ENCODE data around the gene CERK.

CERK gene

DNA sequence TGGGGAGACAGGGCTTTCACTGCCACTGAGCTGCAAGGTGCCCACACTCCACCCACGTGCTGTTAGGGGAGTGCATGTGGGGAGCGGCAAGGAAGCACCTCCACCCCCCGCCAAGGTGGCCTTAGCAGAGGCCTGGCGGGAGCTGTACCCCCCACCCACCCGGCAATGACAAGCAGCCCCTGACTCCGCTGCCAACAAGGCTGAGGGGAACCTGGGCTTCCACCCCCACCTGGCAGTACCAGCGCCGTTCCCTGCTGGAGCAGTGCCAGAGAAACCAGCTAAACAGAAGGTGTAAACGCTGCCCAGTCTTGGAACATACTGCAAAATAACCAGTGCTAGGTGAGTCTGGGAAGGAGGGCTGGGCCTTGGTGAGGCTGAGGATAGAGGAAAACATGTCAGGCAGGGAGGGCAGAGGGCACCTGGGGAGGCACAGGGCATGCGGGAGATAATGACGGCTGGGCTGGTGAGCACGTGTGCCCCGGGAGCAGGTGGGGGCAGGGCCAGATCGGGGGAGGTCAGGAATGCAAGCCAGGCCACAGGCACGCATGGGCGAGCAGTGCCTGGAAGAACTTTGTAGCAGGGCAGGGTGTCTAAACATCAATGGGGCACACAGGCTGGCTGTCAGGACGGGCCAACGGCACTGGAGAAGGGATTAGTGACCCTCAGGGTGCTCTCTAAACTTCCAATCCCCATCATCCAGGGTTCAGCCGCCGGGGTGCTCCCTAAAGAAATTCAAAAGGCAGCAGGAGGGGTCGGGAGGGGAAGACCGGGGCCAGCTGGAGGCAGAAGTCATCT is 6.6 kb downstream of the CERK start:
- DNase-seq = no peak

DNA sequence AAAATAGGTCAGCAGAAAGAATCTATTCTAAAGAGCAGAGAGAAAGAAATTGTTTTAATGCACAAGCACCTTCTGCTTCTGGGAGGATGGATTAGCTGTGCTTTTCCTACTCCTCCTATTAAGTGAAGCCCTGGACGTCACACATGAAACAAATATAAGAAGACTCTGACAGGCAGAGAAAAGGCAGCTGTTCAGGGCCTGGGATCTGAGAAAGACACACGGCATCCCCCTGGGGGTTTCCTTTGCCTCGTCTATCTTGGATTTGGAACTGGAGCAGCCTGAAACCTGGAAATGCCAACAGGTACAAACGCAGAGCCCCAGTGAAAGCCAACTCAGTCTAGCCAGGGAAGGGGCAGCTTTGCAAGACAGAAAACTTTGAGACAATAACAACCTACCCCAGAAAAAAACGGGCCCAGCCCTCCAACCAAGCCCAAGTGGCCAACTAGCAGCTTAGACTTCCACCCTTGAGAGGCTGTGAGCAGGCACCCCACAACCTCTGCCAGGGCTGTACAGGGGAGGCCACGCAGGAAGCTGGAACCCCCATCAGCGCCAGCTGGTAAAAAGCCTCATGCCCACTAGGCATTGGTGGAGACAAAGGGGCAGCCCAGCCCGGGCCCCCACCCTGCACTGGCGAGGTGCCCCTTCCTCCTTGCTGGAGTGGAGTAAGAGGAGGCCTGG is 7.3 kb downstream of the CERK start:
- DNase-seq = no peak

DNA sequence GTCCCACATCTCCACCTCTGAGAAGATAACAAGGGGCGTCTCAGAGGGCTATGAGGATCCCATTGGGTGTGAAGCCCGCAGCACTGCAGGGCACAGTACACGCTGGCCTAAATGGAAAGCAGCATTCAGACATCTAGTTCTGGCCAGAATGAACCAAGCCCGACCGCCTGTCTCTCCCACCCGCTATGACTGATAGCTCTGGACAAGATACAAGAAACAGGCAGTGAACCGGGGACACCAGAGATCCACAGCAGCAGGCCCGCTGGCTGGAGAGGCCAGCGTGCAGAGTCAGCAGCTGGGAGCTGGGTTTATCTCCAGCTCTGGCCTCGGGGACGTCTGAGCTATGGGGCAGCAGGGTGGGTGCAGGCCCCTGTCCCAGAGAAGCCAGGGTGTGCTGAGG is 9.6 kb downstream of the CERK start:
- DNase-seq = no peak

DNA sequence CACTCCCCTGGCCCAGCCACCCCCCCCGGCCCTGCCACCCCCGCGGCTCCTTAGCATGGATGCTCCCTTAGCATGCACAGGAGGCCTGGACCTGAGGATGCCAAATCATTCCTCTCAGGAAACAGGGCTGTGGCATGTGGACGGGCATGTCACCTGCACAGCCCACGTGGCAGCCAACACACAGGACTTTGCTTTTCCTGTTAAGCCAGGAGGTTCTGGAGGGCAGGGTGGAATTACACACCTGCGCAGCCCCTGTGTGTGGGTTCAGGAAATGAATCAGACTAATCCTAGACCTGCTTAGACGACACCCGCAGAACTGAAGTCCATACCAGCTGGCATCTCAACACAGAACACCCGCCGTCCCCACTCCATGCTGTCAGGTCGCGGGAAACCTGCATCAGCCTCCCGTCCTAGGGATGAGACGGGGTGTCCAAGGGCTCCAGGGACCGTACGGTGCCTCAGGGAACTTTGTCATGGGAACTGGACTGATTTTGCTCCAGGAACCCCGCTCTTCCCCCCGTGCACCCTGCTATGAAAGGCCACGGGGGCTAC is 10.2 kb downstream of the CERK start:
- no peak for DNase-seq

DNA sequence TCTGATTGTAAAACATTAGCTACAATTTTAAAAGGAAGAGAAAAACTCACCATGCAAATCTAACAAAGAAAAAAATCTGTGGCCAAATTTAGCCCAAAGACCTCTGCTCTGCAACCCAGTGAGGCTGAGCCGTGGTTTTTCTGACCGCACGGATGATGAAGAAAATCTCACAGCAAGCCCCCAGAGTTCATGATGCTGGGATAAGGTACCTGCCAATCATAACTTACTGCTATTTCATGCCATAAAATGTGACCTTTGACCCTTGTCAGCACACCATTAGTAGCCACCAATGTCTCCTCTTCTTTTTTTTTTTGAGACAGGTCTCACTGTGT is 11.1 kb downstream of the CERK start:
- DNase-seq = no peak

DNA sequence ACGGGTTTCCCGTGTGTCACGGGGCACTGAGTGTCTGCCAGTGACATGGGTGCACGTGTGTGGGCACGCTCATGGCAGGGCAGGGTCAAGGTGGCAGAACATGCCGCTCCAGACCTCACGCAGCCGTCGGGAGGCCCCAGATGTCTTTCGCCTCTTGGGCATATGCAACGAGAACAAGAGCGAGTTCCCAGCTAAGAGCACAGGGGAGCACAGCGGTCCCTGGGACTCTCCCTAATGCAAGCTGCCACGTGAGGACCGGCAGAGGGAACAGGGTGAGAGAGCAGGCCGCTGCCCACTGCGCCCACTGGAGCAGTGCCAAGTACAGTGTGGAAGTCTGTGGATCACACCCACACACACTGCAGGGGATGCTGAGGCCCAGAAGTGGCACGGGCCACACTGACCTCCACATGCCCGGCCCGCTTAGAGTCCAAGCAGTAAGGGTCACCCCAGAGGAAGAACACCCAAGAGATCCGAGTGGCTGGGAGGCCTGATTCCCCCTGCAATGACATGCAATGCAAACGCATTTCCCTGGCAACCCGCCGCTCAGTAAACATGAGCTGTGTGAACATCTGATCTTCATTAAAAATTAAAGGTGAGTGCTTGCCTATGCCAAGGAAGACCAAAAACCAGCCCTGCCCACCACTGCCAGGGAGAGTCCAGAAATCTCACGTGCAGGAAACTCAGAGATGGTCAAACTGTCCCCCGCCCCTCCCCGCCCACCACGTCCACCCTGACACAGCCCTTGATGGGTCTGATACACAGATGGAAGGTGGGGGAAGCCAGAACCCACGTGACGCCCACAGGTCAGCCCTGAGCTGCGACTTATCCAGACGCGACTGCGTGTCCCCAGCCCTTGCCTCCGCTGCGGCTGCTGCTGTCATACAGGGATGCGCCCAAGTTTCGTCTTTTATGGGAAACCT is 11.7 kb downstream of the CERK start:
- DNase-seq = no peak

DNA sequence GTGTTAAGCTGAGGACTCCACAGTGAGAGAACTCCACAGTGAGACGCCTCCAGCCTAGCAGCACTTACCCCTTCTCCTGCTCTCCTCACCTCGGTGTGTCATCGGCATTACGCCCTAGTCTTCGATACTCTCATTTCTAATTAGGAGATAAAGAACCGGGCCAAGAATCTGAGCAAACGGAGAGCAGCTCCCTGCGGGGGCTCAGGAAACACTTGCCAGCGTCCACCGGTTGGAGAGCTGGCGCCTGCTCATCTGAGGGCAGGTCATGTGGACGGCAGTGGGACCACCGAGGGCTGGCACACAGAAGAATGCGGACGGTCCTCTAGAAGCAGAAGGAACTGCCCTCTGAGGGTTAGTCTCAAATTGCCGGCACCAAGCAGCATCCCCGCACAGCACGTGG is 13.0 kb downstream of the CERK start:
- DNase-seq = no peak

DNA sequence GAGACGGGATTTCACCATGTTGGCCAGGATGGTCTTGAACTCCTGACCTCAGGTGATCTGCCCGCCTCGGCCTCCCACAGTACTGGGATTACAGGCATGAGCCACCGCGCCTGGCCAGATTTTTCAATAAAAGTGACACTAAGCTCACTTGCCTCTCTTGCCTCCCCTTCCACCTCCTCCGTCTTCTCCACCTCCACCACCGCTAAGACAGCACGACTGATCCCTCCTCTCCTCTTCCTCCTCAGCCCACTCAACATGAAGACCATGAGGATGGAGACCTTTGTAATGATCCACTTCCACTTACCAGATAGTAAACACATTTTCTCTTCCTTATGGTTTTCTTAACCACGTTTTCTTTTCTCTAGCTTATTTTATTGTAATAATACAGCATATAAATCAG is 14.2 kb downstream of the CERK start:
- no peak for DNase-seq

DNA sequence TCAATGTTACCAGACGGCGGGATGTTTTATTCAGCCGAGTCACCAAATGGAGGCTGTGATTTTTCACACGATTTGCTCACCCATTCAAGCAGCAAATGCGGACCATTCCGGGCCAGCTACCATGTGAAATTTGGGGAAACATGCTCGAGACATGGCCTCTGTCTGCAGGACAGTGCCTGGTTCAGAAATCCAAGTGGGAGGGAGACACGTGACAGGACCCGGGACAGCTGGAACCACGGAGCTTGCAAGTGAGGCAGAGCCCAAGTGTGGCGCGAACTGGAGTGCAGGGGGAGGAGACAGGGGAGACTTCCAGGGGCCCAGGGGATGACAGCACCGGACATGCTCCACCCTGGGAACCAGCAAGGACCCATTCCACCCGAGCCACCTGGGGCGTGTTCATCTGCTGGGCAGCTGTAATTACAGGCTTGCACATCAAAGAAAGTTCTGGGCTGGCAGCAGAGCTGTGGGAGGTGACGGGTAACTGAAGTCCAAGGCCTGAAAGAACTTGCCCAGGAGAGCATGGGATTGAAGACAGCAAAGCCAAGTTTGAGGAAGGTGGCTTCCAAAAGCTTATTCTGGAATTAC is 16.5 kb downstream of the CERK start:
- no peak for DNase-seq

DNA sequence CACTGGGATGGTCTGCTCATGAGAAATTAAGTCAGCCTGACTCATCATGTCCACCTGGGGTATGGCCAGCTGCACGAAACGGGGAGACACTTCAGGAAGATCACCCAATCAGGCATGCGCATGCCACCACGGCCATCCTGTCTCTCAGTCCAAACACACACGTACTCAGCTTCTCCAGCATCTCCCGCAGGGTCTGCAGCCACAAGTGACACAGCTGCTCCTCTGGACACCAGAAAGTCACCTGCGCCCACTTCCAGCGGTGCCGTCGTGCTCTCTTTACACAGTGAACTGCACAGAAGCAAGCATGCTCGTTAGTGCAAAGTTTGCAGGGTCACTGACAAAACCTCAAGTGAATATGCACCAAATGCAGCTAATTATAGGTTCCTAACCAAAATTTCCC is 18.1 kb downstream of the CERK start:
- DNase-seq = no peak

DNA sequence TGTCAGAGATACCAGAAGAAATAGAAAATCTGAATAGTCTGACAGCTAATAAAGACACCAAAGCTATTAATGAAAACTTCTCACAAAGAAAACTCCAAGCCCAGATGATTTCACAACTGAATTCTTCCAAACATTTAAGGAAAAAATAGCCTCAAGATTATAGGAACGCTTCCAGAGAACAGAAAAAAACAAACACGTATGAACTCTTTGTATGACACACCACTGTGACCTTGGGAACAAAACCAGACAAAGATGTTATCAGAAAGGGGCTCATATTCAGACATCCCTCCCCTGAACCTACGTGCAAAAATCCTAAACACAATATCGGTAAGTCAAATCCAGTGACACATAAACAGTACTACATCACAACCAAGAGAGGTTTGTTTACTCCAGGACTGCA is 23.5 kb downstream of the CERK start:
- no peak for DNase-seq

DNA sequence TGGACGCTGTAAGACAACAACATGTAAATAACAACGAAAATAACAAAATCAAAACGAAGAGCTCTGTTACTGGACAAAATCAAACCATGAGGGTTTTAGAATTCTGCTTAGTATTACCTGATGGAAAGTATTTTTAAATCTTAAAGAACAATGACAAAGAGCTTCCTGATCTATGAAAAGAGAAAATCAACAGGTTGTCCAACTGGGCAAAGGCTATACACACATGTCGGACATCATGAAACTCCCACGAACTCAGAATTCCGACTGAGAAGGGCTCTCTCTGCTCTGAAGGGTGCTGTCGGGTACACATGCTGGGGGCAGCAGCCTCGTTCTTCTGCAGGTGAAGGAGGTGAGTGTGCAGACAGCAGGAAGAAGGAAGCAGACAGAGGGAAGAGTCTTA is 25.8 kb downstream of the CERK start:
- DNase-seq = no peak

DNA sequence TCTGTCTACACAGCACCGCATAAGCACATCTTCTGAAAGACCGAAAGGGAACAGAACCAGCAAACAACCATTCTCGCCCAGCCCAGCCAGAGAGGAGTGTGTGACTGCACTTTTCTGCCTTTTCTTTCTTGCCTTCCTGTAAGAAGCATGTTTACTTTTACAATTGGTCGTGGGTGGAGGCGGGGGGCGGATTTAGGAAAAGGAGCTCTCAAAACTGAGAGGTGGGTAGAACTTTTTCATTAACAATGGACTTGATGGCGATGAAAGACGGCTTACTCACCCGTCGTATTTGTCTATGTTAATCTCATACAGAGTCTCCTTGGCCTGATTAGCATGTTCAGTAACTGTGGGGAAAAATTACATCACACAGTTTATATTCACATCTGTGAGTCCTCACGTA is 27.2 kb downstream of the CERK start:
- no peak for DNase-seq

DNA sequence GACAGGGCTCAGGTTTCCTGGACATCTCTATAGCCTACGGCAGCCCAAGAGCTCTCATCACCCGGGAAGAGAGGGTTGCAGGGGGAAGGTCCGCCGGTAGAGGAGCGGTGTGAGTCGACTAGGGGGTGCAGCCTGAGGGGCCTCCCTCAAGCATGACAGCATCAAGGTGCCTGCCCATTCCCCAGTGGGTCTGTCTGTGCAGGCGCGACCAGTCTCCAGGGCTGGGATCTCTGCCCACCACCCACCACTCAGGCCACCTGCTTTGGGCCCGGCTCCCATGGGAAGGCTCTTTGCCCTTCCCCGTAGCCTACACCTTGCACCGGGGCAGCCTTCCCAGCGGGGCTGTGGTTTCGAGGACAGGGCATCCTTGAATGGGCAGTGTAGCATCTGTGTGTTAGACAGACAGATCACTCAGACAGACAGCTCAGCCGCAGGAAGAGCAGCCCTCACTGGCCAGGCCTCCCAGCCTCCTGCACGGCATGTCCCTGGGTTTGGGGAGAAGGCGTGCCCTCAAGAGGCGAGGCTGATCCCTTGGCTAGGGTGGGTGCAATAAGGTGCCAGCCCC is 29.2 kb downstream of the CERK start:
- DNase-seq = no peak

DNA sequence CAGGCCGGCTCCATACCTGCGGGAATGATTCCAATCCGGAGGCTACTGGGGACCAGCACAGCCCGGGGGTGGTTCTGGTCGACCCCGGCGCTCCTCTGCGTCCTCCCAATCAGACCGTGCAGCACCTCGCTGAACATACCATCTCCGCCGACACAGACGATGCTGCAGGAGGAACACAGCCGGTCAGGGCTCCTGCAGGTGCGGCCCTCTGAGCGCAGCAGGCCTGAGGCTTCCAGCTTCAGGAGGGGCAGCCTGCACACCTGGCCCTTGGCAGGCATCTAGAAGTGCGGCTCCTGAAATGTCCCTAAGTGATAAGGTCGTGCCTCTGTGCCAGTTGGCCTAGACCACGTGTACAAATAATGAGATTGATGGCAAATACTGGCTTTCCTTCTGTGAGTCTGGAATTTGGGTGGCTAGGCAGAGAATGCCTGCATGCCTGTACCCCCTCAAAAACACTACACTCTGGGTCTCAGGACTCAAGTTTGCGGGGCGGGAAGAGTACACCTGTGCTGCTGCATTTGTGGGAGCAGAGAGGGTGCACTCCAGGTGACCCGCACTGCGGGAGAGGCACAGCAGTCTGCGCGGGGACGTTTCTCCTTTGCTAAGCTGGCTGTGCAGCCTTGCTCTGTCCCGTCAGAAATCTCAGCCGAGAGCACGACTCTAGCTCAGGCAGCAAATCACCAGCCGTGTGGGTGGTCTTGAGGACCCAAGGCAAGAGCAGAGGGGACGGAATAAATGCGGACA is 30.1 kb downstream of the CERK start:
- DNase-seq = no peak

DNA sequence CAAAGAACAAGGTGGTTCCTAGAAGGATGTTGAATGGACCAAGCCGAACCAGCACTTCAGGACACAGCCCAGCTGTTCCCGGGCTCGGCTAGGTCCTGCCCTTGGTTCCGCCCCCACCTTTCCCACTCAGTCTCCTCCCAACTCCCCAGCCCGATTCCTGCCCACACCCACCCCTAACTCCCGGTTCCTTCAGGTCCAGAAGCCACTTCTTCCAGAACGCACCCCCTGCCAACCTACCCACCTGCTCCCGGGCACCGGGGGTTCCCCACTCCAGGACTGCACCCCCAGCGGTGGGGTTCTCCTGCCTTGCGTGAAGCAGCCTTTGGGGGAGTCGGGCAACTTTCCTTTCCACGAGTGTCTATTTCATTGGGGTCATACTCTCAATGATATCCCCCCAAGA is 30.7 kb downstream of the CERK start:
- no peak for DNase-seq

DNA sequence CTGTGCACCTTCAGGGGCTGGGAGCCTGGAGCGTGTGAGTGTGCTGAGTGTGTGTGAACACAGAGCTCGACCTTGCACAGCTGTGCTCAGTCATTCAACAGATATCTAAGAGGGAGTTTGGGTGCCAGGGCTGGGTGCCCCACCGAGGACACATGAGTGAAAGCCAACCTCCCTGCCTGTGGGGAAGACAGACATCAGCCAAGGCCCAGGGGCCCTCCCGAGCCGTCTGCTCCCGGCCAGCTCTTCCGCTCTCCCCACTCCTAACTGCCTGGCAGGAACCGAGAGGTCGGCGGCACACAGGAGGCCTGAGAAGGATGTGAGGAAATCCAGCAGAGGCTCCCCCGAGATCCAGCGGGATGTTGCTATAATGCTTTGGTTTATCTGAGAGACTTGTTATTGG is 32.0 kb downstream of the CERK start:
- no peak for DNase-seq

DNA sequence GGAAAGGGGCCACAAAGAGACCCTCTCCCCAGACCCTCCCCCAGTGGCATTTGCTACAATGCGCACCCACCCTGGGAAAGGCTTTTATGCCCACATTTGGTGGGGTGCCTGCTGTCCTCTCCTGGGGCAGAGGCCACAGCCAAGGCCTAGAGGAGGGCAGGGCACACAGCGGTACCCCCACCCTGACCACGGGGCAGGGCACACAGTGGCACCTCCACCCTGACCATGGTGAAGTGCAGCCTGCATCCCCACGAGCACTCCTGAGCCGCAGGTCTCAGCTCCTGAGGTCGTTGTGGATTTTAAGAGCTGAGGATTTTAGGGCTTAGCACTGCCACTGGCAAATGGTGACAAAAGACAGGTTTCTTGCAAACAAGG is 34.1 kb downstream of the CERK start:
- no peak for DNase-seq

DNA sequence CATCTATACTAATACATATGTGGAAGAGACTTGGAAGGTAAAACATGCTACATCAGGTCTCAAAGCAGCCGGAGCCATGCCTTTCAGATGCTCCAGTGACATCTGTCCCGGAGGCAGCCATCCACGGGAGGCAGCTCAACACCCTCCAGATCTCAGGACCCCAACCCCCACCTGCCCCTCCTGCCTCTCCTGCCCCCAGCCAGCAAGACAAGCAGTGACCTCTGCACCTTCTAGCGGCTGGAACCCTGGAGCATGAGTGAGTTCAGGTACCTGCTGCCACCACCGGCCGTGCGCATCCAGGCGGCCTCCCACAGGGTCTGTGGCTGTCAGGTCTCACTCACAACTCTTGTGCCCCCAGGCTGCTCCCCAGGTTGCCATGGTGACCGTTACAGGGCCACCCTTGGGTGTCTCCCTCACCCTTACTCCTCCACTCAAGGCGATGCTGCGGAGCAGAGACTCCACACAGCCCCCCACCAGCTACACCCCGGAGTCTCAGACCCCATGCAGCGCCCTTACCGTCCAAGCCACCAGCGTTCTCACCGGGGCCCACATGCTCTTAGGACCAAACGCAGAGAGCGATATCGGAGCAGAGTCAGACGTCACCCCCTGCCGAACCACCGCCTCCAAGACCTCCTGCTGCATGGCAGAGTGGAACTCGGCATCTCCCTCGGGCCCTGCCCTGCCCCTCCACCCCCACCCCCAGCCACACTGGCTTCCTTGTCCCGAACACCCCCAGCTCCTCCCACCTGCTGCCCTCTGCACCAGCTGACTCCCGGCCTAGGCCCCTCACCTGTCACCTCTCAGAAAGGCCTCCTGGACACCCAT is 34.7 kb downstream of the CERK start:
- no peak for DNase-seq

DNA sequence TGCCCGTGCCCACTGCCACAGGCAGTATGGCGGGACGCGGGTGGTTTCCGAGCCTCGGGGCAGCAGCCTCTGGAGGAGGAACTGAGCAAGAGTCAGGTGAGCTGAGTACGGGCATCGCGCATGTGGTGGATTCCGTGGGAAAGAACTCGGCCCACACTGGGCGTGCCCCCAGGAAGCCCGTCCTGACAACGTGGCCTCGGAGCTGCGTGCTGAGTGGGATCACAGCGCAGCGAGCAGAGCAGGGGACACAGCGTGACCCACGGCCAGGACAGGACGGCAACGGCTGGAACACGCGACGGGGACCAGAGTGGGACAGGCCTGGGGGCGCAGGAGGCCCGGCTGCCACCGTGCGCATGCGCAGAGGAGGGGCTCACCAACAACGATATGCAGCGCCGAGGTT is 36.8 kb downstream of the CERK start:
- DNase-seq = no peak

DNA sequence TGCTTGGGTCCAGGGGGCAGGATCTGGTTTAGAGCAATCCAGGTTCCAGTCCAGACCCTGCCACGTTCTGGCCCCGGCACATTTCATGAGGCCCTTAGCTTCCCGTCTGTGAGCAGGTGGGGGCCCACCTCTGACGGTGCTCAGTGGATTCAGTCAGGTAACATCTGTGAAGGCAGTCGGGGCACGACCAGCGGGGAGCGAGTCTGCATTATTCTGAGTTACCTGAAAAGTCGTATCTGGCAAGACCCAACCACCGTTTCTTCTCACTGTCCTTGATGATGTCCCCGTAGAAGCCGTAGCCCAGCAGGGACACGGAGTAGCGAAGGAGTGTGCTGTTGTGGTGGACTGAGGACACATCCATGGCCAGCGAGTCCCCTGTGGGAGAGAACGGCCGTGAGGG is 39.0 kb downstream of the CERK start:
- no peak for DNase-seq
